Cardiac fibroblast (primary cell): ENCODE measurements around the gene BRAT1.
A peak's percentile ranks its signal among the peaks of the same experiment; 100 is the strongest.

Experiments
- DNase-seq, 2 donors: peaks; one replicate each; pipeline versions ENCODE4 v3.0.0 to v3.0.0-alpha.2; 2010; ENCODE audit warnings: low read depth in 2 of 2
- H3K4me3 ChIP-seq, 2 donors: replicated peaks in 1 of 2; 1 replicate in 1 of 2; 2 replicates in 1 of 2; pipeline ENCODE4 v1.5.1; 2011; ENCODE audit warnings: low read depth in 2 of 2, low read length in 2 of 2, mild to moderate bottlenecking in 2 of 2, moderate library complexity in 1 of 2
- TF ChIP-seq, protein P1 (sequence below): IDR thresholded peaks from one replicate; pipeline ENCODE4 v1.5.1; 2011; ENCODE audit warnings: low read depth, mild to moderate bottlenecking, low read length, inconsistent platforms

The BRAT1 gene

DNA sequence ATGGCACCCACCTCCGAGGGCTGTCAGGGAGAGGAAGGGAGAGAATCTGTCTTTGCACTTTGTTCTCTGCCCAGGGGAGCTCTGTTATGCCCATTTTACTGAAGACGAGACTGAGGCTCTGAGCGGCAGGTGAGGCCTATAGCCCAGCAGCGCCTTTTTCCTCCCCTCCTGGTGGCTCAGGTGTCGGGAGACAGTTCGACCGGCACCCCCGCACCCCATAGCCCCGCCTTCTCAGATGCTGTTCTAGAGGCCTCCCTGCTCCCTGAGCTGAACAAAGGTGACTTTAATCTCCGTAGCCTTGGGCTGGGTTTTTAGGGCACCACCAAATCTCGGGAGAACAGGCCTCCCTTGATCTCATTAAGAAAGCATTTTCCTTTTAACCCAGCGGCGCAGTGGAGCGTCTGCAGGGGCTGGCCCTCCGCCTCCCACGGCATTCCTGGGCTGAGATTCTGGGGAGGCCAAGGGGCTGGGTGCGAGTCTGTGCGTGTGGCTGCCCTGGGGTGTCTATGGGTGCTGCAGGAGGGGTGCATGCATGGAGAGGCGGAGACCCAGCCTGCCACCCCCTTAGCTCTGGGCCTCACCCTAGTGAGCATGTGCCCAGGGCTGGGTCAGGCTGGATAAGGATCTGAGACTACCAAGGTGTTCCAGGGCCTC is 32.4 kb downstream of the BRAT1 start:
- DNase-seq: peak; percentile 68 to 79
- TF ChIP-seq, protein P1, sequence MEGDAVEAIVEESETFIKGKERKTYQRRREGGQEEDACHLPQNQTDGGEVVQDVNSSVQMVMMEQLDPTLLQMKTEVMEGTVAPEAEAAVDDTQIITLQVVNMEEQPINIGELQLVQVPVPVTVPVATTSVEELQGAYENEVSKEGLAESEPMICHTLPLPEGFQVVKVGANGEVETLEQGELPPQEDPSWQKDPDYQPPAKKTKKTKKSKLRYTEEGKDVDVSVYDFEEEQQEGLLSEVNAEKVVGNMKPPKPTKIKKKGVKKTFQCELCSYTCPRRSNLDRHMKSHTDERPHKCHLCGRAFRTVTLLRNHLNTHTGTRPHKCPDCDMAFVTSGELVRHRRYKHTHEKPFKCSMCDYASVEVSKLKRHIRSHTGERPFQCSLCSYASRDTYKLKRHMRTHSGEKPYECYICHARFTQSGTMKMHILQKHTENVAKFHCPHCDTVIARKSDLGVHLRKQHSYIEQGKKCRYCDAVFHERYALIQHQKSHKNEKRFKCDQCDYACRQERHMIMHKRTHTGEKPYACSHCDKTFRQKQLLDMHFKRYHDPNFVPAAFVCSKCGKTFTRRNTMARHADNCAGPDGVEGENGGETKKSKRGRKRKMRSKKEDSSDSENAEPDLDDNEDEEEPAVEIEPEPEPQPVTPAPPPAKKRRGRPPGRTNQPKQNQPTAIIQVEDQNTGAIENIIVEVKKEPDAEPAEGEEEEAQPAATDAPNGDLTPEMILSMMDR: no peak
- no peak overlapping the region for H3K4me3 ChIP-seq

DNA sequence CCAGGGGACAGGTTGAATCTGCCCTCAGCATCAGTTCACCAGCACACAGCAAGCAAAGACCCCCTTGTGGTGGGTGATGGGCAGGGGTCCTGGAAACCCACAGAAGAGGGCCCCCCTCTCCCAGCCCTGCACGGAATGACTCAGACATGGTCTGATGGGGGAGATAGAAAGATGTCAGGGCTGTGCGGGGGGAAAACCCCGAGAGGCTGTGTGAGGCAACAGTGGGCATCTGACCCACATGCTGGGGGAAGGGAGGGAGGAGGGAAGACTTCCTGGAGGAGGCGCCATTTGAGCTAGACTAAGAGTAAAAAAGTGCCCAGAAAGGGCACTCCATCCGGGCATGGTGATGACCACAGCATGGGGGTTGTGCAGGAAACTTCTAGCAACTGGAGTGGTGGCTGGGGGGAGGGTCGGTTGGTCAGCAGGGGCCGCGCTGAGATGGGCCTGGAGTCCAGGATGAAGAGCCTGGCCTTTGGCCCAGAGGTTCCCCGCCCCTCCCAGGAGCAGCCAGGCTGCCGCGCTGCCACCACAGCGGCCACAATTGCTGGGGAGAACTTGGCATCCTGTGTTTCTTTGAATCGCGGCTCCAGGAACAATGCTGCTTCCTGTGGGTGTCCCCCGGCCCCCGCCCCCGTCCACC is 33.3 kb downstream of the BRAT1 start:
- TF ChIP-seq, protein P1: no peak
- H3K4me3 ChIP-seq: peak overlapping the region in 1 of 2 donors; percentile 54
- DNase-seq: peak in 1 of 2 donors; percentile 57

DNA sequence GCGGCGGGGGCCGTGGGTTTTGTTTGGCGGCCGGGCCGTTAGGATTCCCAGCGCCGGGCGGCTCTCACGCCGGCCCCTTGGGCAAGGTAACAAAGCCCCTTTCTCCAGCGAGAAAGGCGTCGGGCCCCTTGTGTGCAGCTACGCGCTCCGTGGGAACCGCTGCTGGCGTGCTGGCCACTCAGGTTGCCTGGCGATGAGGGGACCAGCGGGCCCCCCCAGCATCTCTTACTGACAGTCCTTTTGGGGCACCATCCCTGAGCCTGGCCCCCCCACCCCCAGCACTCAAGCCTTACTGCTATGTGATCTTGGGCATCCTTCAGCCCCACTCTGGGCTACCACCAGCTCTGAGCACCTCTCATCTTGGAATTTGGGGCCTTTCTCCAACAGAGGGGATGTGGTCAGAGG is 34.0 kb downstream of the BRAT1 start:
- no peak for DNase-seq
- TF ChIP-seq, protein P1: no peak

DNA sequence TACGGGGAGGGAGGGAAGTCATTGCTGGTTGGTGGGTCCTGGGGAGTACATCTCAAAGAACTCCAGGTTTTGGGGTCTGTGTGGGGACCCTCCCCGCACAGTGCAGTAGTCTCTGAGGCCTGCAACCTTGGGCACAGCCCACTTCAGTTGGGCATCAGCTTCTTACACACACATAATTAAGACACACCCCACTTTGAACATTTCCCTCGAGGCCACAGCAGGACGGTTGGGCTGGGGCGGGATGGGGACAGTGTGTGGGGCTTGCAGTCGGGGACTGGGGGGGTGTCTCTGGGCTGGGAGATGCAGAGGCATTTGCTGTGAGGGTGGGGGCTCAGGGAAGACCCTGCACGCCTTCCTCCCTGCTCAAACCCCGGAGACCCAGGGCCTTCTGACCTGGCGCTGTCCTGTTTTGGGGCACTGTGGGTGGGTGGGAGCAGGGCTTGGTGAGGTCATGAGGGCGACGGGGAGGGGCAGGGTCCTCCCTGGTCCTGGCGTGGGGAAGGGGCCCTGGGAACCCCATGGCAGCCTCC is 34.5 kb downstream of the BRAT1 start:
- peak in 1 of 2 donors; percentile 34 for DNase-seq
- peak overlapping the region; percentile 49 to 54 for H3K4me3 ChIP-seq
- TF ChIP-seq, protein P1: no peak

More for the DNA sequence above, 34.0 kb downstream of the BRAT1 start:
- peak overlapping the region; percentile 49 to 54 for H3K4me3 ChIP-seq

DNA sequence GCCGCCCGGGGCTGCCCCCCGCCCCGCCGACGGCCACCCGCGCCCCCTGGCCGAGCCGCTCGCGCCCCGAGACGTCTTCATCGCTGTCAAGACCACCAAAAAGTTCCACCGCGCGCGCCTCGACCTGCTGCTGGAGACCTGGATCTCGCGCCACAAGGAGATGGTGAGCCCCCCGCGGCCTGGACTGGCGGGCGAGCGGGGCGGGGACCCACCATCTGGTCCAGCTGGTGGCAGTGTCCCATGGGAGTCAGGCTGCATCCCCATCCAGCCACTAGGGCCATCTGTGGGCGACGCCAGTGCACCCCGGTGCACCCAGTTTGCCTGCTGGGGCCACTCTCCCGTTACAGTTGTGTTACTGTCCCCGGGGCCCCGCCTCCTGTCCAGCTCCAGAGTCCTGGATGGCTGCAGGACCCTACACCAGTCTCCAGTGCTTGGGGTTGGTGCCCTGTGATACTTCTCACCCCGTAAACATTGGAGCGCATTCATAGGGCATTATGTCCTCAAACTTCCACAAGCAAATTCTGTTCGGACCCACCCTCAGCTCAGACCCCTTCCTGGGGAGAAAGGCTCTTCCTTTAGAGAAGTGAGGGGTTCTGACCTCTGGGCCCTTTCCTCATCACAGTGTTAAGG is 35.1 kb downstream of the BRAT1 start:
- DNase-seq: no peak
- TF ChIP-seq, protein P1: no peak
- H3K4me3 ChIP-seq: peak overlapping the region; percentile 49 to 54

DNA sequence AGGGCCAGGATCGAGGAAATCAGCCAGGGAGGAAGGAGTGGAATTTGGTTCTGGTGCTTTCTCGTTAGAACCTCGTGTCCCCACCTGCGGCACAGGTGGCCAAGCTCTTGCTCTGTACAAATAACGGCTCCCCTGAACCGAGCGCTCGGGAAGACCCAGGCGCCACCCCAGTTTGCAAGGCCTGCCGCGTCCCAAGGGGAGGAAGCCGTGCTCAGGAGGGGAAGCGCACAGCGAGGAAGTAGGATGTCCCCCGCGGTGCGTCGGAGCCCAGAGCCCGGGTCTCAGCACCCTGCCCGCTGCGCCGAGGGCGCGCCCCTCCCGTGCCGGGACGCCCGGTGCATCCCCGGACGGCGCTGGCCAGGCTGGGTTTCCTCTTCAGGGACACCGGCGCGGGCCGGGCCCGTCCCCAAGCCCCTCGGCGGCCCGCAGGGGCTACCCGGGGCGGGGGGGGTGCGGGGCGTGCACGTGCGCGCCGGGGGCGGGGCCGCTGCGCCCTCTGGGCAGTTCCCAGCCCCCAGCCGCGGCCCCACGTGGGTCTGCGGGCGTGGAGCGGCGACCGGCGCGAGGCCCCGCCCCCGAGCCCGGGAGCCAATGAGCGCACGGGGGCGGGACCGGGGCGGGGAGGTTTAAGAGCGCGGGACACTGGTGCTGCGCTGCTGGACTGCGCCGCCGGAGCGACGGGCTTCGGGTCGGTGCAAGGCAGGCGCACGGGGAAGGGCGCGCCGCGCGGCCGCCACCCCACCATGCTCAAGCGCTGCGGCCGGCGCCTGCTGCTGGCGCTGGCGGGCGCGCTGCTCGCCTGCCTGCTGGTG is 36.0 kb downstream of the BRAT1 start, which contains the start of gene LFNG:
Gene LFNG, plus strand, starts transcription at position 656 of the 812 bp plus-strand sequence. Its CDS starts 88 bp downstream, at position 744.
- H3K4me3 ChIP-seq: peak within 1 kb of the TSS; percentile 49 to 54
- peak; percentile 84 to 90 for DNase-seq
- TF ChIP-seq, protein P1: no peak
